A549 (cell line): ENCODE measurements around the gene MYH14.

Experiments used
- CHD2 ChIP-seq: fragments of 150-350 bp; IDR thresholded peaks from 2 replicates; pipeline ENCODE4 v1.6.1; 2014; ENCODE audit warnings: low read length; ENCODE audit not compliant: partially characterized antibody
- FOSB ChIP-seq: fragments of 250-450 bp; sonication (Bioruptor Pico); IDR thresholded peaks from 2 replicates; pipeline ENCODE4 v1.5.0; 2020; ENCODE audit warnings: mild to moderate bottlenecking, moderate library complexity
- HOXB13 ChIP-seq: fragments of 250-450 bp; sonication (Bioruptor Pico); IDR thresholded peaks from 2 replicates; pipeline ENCODE4 v1.5.0; 2020; ENCODE audit warnings: low read depth, mild to moderate bottlenecking, moderate library complexity
- MAZ ChIP-seq: fragments of 150-350 bp; IDR thresholded peaks from 2 replicates; pipeline ENCODE4 v1.6.1; 2014; ENCODE audit warnings: antibody characterized with exemption, low read depth, low read length, borderline replicate concordance
- NR3C1 ChIP-seq: fragments of >200 bp; sonication (Bioruptor Twin); formaldehyde crosslinking; IDR thresholded peaks from 3 replicates; pipeline ENCODE4 v1.6.1; 2017
- PHF8 ChIP-seq: fragments of 200-600 bp; sonication (generic); IDR thresholded peaks from 2 replicates; pipeline ENCODE4 v1.6.1; 2016; ENCODE audit warnings: low read depth, mild to moderate bottlenecking, antibody characterized with exemption, moderate library complexity, borderline replicate concordance
- POLR2A ChIP-seq: IDR thresholded peaks from 2 replicates; pipeline ENCODE4 v1.6.1; 2012; ENCODE audit warnings: mild to moderate bottlenecking, low read length
- SREBF2 ChIP-seq: fragments of 450-650 bp; IDR thresholded peaks from 2 replicates; pipeline ENCODE4 v1.6.1; 2014; ENCODE audit warnings: mild to moderate bottlenecking, moderate library complexity
- TF ChIP-seq, protein P1 (sequence below): IDR thresholded peaks from 2 replicates; pipeline ENCODE4 v1.6.1; 2012
- TF ChIP-seq, protein P2 (sequence below): fragments of >200 bp; sonication (Bioruptor Twin); formaldehyde crosslinking; IDR thresholded peaks from 3 replicates; pipeline ENCODE4 v1.5.1; 2016
- TF ChIP-seq, protein P3 (sequence below): fragments of 150-350 bp; IDR thresholded peaks from 2 replicates; pipeline ENCODE4 v1.6.1; 2014; ENCODE audit warnings: low read depth, mild to moderate bottlenecking, low read length
- TF ChIP-seq, protein P4 (sequence below): fragments of 200-600 bp; sonication (generic); IDR thresholded peaks from 2 replicates; pipeline ENCODE4 v1.6.1; 2016; ENCODE audit warnings: antibody characterized with exemption, mild to moderate bottlenecking, moderate library complexity
- TF ChIP-seq, protein P5 (sequence below): fragments of >200 bp; sonication (Bioruptor Twin); formaldehyde crosslinking; IDR thresholded peaks from 3 replicates; pipeline ENCODE4 v1.6.1; 2016
- TF ChIP-seq, protein P6 (sequence below): fragments of >200 bp; sonication (Bioruptor Twin); formaldehyde crosslinking; IDR thresholded peaks from 2 replicates; pipeline ENCODE4 v1.6.1; 2016

DNA sequence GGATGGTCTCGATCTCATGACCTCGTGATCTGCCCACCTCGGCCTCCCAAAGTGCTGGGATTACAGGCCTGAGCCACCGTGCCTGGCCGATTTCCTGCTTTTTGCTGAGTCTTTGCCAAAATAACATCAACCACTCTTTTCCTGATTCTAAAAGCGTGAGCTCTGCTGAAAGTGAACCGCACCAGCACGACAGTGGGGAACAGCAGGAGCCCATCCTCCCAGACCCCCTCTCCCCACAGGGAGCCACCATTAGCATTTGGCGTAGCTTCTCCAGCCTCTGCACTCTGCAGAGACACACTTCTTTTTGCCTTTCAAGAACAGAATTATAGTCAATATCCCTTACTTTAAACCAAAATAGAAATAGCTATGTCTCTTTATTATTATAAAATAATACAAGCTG, 41.3 kb downstream of the MYH14 start:
- TF ChIP-seq CHD2 (no peak), SREBF2 (no peak), NR3C1 (no peak), POLR2A (no peak), FOSB (CRISPR knock-in tag) (no peak), MAZ (no peak), HOXB13 (CRISPR knock-in tag) (no peak), PHF8 (no peak)
- TF ChIP-seq, protein P1, sequence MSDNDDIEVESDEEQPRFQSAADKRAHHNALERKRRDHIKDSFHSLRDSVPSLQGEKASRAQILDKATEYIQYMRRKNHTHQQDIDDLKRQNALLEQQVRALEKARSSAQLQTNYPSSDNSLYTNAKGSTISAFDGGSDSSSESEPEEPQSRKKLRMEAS = no peak
- TF ChIP-seq, protein P2, sequence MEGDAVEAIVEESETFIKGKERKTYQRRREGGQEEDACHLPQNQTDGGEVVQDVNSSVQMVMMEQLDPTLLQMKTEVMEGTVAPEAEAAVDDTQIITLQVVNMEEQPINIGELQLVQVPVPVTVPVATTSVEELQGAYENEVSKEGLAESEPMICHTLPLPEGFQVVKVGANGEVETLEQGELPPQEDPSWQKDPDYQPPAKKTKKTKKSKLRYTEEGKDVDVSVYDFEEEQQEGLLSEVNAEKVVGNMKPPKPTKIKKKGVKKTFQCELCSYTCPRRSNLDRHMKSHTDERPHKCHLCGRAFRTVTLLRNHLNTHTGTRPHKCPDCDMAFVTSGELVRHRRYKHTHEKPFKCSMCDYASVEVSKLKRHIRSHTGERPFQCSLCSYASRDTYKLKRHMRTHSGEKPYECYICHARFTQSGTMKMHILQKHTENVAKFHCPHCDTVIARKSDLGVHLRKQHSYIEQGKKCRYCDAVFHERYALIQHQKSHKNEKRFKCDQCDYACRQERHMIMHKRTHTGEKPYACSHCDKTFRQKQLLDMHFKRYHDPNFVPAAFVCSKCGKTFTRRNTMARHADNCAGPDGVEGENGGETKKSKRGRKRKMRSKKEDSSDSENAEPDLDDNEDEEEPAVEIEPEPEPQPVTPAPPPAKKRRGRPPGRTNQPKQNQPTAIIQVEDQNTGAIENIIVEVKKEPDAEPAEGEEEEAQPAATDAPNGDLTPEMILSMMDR = no peak
- TF ChIP-seq, protein P3, sequence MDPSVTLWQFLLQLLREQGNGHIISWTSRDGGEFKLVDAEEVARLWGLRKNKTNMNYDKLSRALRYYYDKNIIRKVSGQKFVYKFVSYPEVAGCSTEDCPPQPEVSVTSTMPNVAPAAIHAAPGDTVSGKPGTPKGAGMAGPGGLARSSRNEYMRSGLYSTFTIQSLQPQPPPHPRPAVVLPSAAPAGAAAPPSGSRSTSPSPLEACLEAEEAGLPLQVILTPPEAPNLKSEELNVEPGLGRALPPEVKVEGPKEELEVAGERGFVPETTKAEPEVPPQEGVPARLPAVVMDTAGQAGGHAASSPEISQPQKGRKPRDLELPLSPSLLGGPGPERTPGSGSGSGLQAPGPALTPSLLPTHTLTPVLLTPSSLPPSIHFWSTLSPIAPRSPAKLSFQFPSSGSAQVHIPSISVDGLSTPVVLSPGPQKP = no peak
- TF ChIP-seq, protein P4, sequence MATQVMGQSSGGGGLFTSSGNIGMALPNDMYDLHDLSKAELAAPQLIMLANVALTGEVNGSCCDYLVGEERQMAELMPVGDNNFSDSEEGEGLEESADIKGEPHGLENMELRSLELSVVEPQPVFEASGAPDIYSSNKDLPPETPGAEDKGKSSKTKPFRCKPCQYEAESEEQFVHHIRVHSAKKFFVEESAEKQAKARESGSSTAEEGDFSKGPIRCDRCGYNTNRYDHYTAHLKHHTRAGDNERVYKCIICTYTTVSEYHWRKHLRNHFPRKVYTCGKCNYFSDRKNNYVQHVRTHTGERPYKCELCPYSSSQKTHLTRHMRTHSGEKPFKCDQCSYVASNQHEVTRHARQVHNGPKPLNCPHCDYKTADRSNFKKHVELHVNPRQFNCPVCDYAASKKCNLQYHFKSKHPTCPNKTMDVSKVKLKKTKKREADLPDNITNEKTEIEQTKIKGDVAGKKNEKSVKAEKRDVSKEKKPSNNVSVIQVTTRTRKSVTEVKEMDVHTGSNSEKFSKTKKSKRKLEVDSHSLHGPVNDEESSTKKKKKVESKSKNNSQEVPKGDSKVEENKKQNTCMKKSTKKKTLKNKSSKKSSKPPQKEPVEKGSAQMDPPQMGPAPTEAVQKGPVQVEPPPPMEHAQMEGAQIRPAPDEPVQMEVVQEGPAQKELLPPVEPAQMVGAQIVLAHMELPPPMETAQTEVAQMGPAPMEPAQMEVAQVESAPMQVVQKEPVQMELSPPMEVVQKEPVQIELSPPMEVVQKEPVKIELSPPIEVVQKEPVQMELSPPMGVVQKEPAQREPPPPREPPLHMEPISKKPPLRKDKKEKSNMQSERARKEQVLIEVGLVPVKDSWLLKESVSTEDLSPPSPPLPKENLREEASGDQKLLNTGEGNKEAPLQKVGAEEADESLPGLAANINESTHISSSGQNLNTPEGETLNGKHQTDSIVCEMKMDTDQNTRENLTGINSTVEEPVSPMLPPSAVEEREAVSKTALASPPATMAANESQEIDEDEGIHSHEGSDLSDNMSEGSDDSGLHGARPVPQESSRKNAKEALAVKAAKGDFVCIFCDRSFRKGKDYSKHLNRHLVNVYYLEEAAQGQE = no peak
- TF ChIP-seq, protein P5, sequence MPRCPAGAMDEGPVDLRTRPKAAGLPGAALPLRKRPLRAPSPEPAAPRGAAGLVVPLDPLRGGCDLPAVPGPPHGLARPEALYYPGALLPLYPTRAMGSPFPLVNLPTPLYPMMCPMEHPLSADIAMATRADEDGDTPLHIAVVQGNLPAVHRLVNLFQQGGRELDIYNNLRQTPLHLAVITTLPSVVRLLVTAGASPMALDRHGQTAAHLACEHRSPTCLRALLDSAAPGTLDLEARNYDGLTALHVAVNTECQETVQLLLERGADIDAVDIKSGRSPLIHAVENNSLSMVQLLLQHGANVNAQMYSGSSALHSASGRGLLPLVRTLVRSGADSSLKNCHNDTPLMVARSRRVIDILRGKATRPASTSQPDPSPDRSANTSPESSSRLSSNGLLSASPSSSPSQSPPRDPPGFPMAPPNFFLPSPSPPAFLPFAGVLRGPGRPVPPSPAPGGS = no peak
- TF ChIP-seq, protein P6, sequence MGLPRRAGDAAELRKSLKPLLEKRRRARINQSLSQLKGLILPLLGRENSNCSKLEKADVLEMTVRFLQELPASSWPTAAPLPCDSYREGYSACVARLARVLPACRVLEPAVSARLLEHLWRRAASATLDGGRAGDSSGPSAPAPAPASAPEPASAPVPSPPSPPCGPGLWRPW = no peak
